DND-41 (cell line): ENCODE data around the gene LYVE1.

Experiments
- ATAC-seq: fragments of 200-7000 bp; cut with Tn5 transposase; 3 replicates; pipeline ENCODE4 v1.9.1; 2021; ENCODE audit warnings: low read depth; ENCODE audit not compliant: insufficient read depth
- DNase-seq: peaks from one replicate; pipeline ENCODE4 v3.0.0-alpha.2; 2020
- H2AFZ ChIP-seq: 2 replicates; pipeline ENCODE4 v1.6.0; 2012; ENCODE audit warnings: low read depth, low read length
- H3K27ac ChIP-seq: 2 replicates; pipeline ENCODE4 v1.5.1; 2012; ENCODE audit warnings: low read length, inconsistent platforms
- H3K27me3 ChIP-seq: fragments of 200-600 bp; sonication (generic); 2 replicates; pipeline ENCODE4 v1.6.0; 2012; ENCODE audit warnings: low read length, mild to moderate bottlenecking, inconsistent platforms; ENCODE audit not compliant: insufficient read depth, poor library complexity
- H3K36me3 ChIP-seq: 2 replicates; pipeline ENCODE4 v1.5.1; 2012; ENCODE audit warnings: low read length, inconsistent platforms; ENCODE audit not compliant: insufficient read depth
- H3K4me1 ChIP-seq: 2 replicates; pipeline ENCODE4 v1.5.1; 2012; ENCODE audit warnings: mild to moderate bottlenecking, low read length; ENCODE audit not compliant: insufficient read depth
- H3K4me2 ChIP-seq: 2 replicates; pipeline ENCODE4 v1.6.0; 2012; ENCODE audit warnings: mild to moderate bottlenecking, moderate library complexity, low read length, inconsistent platforms; ENCODE audit not compliant: insufficient read depth
- H3K4me3 ChIP-seq, 2 experiments: fragments of 200-600 bp in 1 of 2; shearing (Covaris generic) in 1 of 2; 2 replicates each; pipeline ENCODE4 v1.5.1; 2012 to 2016; ENCODE audit warnings: inconsistent platforms in 2 of 2, low read length in 2 of 2, mild to moderate bottlenecking in 2 of 2, low read depth in 1 of 2, moderate library complexity in 1 of 2
- H3K79me2 ChIP-seq: 2 replicates; pipeline ENCODE4 v1.6.0; 2012; ENCODE audit warnings: low read length, inconsistent platforms; ENCODE audit not compliant: insufficient read depth
- H3K9ac ChIP-seq: 2 replicates; pipeline ENCODE4 v1.6.0; 2012; ENCODE audit warnings: low read depth, mild to moderate bottlenecking, inconsistent platforms, low read length, moderate library complexity
- H3K9me3 ChIP-seq: 2 replicates; pipeline ENCODE4 v1.5.1; 2012; ENCODE audit warnings: low read length, moderate library complexity, mild to moderate bottlenecking, inconsistent platforms; ENCODE audit not compliant: insufficient read depth, severe bottlenecking
- H4K20me1 ChIP-seq: 2 replicates; pipeline ENCODE4 v1.6.0; 2012; ENCODE audit warnings: low read length; ENCODE audit not compliant: insufficient read depth
- EZH2 ChIP-seq: IDR thresholded peaks from 3 replicates; pipeline ENCODE4 v1.6.1; 2012; ENCODE audit warnings: borderline replicate concordance, low read depth, mild to moderate bottlenecking, moderate library complexity, low read length, inconsistent platforms; ENCODE audit not compliant: severe bottlenecking
- TF ChIP-seq, protein P1 (sequence below): IDR thresholded peaks from 2 replicates; pipeline ENCODE4 v1.5.1; 2012; ENCODE audit warnings: borderline replicate concordance, low read length, moderate library complexity, mild to moderate bottlenecking; ENCODE audit not compliant: poor library complexity, severe bottlenecking; ENCODE audit errors: extremely low read depth

LYVE1 gene

DNA sequence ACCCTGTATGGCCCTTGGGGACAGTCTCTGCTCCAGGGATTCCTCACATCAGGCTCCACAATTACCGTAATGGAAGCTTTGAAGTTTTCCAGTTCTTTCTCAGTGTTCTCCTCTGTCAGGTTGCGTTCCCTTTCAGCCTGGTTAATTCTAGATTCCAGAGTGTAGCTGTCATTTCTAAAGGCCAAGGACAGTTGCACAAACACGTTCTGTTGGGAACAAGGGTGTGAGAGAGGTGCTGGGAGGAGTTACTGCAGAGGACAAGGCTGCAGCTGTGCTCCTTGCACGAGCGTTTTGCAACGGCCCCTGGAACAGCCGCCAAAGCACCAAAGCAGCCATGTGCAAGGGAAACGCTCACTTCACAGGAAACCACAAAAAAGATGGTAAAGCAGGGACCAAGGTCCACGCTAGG, 35.9 kb upstream of the LYVE1 start:
- Histone ChIP-seq H3K79me2 (no peaks in the 10 kb centered on the region), H4K20me1 (no peaks in the 10 kb centered on the region; the same call in 1 of the 2 replicates), H3K9ac (no peak overlapping the region), H3K4me2 (no peak overlapping the region), H3K27ac (no peak overlapping the region; the same call in 1 of the 2 replicates), H3K36me3 (no peaks in the 10 kb centered on the region), H3K9me3 (no peaks in the 10 kb centered on the region), H3K4me3 (no peak overlapping the region), H2AFZ (no peak overlapping the region), H3K27me3 (peaks cover 11% of the 10 kb centered on the region), H3K4me1 (peaks cover 9% of the 10 kb centered on the region)
- DNase-seq = peak; percentile 64
- TF ChIP-seq EZH2 = no peak
- TF ChIP-seq, protein P1, sequence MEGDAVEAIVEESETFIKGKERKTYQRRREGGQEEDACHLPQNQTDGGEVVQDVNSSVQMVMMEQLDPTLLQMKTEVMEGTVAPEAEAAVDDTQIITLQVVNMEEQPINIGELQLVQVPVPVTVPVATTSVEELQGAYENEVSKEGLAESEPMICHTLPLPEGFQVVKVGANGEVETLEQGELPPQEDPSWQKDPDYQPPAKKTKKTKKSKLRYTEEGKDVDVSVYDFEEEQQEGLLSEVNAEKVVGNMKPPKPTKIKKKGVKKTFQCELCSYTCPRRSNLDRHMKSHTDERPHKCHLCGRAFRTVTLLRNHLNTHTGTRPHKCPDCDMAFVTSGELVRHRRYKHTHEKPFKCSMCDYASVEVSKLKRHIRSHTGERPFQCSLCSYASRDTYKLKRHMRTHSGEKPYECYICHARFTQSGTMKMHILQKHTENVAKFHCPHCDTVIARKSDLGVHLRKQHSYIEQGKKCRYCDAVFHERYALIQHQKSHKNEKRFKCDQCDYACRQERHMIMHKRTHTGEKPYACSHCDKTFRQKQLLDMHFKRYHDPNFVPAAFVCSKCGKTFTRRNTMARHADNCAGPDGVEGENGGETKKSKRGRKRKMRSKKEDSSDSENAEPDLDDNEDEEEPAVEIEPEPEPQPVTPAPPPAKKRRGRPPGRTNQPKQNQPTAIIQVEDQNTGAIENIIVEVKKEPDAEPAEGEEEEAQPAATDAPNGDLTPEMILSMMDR = no peak
- peak; percentile 92 for ATAC-seq

DNA sequence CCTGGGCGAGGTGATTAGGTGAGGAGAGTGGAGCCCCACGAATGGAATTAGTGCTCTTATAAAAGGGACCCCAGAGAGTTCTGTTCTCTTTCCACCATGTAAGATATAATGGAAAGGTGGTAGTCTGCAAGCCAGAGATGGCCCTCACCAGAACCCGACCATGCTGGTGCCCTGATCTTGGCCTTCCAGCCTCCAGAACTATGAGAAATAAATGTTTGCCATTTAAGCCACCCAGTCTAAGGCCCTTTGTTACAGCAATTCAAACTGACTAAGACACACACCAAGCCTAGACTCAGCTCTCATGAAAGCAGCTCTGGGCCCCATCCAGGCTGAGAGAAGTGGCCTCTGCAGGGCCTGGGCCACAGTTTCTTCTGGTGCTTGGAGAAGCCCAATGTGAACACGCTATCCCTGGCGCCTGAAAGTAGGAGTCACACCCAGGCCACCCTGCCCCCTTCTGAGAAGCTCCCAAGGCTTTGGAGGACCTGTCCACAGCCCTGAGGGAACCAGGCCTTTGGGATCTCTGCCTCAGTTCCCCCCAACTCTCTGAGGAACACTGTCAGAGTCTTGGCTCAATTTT, 35.3 kb upstream of the LYVE1 start:
- peaks cover 9% of the 10 kb centered on the region for H3K4me1 ChIP-seq
- H3K27me3 ChIP-seq = peaks cover 12% of the 10 kb centered on the region
- TF ChIP-seq, protein P1 = no peak
- no peak for TF ChIP-seq EZH2
- no peak overlapping the region; the same call in 1 of the 2 replicates for H3K27ac ChIP-seq
- H3K4me3 ChIP-seq = no peak overlapping the region
- H3K9ac ChIP-seq = no peak overlapping the region
- H3K79me2 ChIP-seq = no peaks in the 10 kb centered on the region
- no peaks in the 10 kb centered on the region for H3K36me3 ChIP-seq
- no peaks in the 10 kb centered on the region for H3K9me3 ChIP-seq
- no peak overlapping the region for H2AFZ ChIP-seq
- DNase-seq (peak; percentile 12), ATAC-seq (peak; percentile 30; the same call in 1 of the 3 replicates)
- no peaks in the 10 kb centered on the region; the same call in 1 of the 2 replicates for H4K20me1 ChIP-seq
- H3K4me2 ChIP-seq = no peak overlapping the region

DNA sequence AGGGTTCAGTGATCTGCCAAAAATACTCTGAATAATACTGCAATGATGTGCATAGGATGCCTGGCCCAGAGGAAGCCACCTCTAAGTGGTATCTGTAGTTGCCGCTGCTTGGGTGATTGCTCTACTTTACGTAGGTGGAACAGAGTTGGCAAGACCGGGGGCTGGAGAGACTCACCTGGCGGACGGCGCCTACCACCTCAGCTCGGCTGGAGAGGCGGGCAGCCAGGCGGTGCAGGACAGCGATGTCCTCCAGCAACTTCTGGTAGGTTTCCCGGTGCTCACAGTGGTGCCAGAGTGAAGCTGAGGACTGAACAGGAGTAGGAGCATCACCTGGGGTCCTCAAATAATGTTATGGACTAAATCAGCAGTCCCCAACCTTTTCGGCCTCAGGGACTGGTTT, 34.5 kb upstream of the LYVE1 start:
- peaks cover 9% of the 10 kb centered on the region for H3K4me1 ChIP-seq
- no peak overlapping the region for H2AFZ ChIP-seq
- H3K4me2 ChIP-seq = no peak overlapping the region
- H3K36me3 ChIP-seq = no peaks in the 10 kb centered on the region
- no peaks in the 10 kb centered on the region for H3K79me2 ChIP-seq
- H3K9ac ChIP-seq = no peak overlapping the region
- no peaks in the 10 kb centered on the region; the same call in 1 of the 2 replicates for H4K20me1 ChIP-seq
- no peak for DNase-seq
- H3K27me3 ChIP-seq = peaks cover 12% of the 10 kb centered on the region
- TF ChIP-seq, protein P1 = no peak
- TF ChIP-seq EZH2 = no peak
- no peak overlapping the region for H3K4me3 ChIP-seq
- no peak overlapping the region for H3K27ac ChIP-seq
- no peaks in the 10 kb centered on the region for H3K9me3 ChIP-seq
- no peak for ATAC-seq

DNA sequence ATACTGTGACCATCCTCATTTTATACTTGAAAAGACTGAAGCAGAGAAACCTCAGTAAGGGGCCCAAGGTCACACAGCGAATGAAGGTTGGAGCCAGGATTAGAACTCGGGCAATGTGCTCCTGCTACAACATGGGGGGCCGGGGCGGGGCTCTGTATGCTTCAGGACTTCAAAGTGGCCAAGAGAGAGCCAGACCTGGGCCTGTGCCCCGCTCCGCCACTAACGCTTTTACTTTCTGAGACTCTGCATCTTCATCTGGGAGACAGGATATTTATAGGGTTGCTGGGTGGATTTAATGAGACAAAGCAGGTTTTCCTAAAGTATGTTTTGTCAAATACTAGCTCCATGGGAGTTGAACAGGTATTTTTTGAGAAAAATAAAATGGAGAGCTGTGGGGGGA, 33.9 kb upstream of the LYVE1 start:
- ATAC-seq = no peak
- no peak overlapping the region for H3K9ac ChIP-seq
- no peaks in the 10 kb centered on the region; the same call in 1 of the 2 replicates for H4K20me1 ChIP-seq
- no peak overlapping the region for H3K4me2 ChIP-seq
- peaks cover 9% of the 10 kb centered on the region for H3K4me1 ChIP-seq
- no peak overlapping the region for H3K27ac ChIP-seq
- H3K36me3 ChIP-seq = no peaks in the 10 kb centered on the region
- no peak overlapping the region for H3K4me3 ChIP-seq
- H2AFZ ChIP-seq = no peak overlapping the region
- no peaks in the 10 kb centered on the region for H3K79me2 ChIP-seq
- H3K9me3 ChIP-seq = no peaks in the 10 kb centered on the region
- DNase-seq = no peak
- TF ChIP-seq, protein P1 = no peak
- no peak for TF ChIP-seq EZH2
- H3K27me3 ChIP-seq = peaks cover 12% of the 10 kb centered on the region
